Activated CD8-positive, alpha-beta T cell treated with anti-CD3 and anti-CD28 coated beads for 36 hours (primary cell): ENCODE data around the gene BDKRB2. TPM values are rescaled to one million over a fixed set of nuclear protein-coding genes. Genes with fewer than 3 reads are reported as not detected.

Source experiments
- ATAC-seq: fragments of 200-7000 bp; cut with Tn5 transposase; one replicate; pipeline ENCODE4 v1.10.0; 2021; ENCODE audit warnings: mild to moderate bottlenecking, moderate library complexity
- CTCF ChIA-PET: fragments of 350-600 bp; sonication (Branson Sonifier 250); formaldehyde crosslinking; loops from one replicate; lab custom pipeline; 2021; ENCODE audit warnings: antibody characterized with exemption; lab: Charles Lee
- POLR2A ChIA-PET: fragments of 350-600 bp; sonication (Branson Sonifier 250); formaldehyde crosslinking; loops from one replicate; lab custom pipeline; 2021; ENCODE audit warnings: antibody characterized with exemption; lab: Charles Lee
- DNase-seq: peaks from one replicate; pipeline ENCODE4 v3.0.0-alpha.2; 2020
- H3K27ac Mint-ChIP-seq: one replicate; pipeline ENCODE4 v1.8.0; 2021; ENCODE audit warnings: mild to moderate bottlenecking, mixed read lengths
- H3K27me3 Mint-ChIP-seq: one replicate; pipeline ENCODE4 v1.8.0; 2021; ENCODE audit warnings: mixed read lengths
- H3K36me3 Mint-ChIP-seq: one replicate; pipeline ENCODE4 v1.8.0; 2021; ENCODE audit warnings: low read depth, mixed read lengths
- H3K4me1 Mint-ChIP-seq: one replicate; pipeline ENCODE4 v1.8.0; 2021; ENCODE audit warnings: low read depth, mixed read lengths
- H3K4me3 Mint-ChIP-seq: one replicate; pipeline ENCODE4 v1.8.0; 2021; ENCODE audit warnings: mild to moderate bottlenecking, moderate library complexity, mixed read lengths
- H3K9me3 Mint-ChIP-seq: one replicate; pipeline ENCODE4 v1.8.0; 2021; ENCODE audit warnings: mixed read lengths
- intact Hi-C: fragments of 100-400 bp; cut with micrococcal nuclease; formaldehyde crosslinking; loops from one replicate; pipeline ENCODE4 v1.10.0; 2022
- total RNA-seq, 2 experiments: library from RNA; stranded (reverse); gene quantifications; one replicate each; pipeline ENCODE4 v1.2.3, GENCODE V29; 2021
- TF ChIP-seq, protein P1 (sequence below): fragments of 200-600 bp; IDR thresholded peaks from one replicate; pipeline ENCODE4 v1.8.0; 2022; ENCODE audit warnings: antibody characterized with exemption, mild to moderate bottlenecking

BDKRB2 gene
- total RNA-seq, 2 experiments from 2014 or later: not detected

DNA sequence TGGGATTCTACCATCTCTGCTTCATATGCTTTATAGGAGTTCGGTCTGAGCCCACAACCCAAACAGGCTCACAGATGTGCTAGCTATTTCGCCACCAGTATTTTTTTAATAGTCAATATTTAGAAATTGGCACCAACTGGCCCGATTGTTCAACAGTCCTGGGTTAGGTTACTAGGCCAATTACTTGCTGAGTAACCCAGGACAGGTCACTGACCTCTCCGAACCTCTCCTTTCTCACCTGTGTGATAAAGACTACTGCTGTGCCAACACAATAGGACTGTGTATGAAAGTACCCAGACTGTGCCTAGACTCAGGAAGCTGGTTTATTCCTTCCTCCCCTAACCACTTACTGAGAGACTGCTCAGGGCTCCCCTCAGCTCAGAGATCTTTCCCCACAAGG lies 8.3 kb downstream of the BDKRB2 start:
- intact Hi-C loops: no loop called here
- H3K27ac Mint-ChIP-seq: no peak overlapping the region
- TF ChIP-seq, protein P1, sequence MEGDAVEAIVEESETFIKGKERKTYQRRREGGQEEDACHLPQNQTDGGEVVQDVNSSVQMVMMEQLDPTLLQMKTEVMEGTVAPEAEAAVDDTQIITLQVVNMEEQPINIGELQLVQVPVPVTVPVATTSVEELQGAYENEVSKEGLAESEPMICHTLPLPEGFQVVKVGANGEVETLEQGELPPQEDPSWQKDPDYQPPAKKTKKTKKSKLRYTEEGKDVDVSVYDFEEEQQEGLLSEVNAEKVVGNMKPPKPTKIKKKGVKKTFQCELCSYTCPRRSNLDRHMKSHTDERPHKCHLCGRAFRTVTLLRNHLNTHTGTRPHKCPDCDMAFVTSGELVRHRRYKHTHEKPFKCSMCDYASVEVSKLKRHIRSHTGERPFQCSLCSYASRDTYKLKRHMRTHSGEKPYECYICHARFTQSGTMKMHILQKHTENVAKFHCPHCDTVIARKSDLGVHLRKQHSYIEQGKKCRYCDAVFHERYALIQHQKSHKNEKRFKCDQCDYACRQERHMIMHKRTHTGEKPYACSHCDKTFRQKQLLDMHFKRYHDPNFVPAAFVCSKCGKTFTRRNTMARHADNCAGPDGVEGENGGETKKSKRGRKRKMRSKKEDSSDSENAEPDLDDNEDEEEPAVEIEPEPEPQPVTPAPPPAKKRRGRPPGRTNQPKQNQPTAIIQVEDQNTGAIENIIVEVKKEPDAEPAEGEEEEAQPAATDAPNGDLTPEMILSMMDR: no peak
- ChIA-PET CTCF (no interaction called here), POLR2A (interaction anchor here (0.6 kb wide), 1 partner anchor 409 kb away, joined by 3 read pairs; no protein-coding TSS in a partner anchor)
- no peaks in the 10 kb centered on the region for H3K36me3 Mint-ChIP-seq
- DNase-seq: no peak
- no peaks in the 10 kb centered on the region for H3K4me1 Mint-ChIP-seq
- ATAC-seq: no peak
- no peak overlapping the region for H3K4me3 Mint-ChIP-seq
- peaks cover 1% of the 10 kb centered on the region for H3K27me3 Mint-ChIP-seq
- no peaks in the 10 kb centered on the region for H3K9me3 Mint-ChIP-seq

DNA sequence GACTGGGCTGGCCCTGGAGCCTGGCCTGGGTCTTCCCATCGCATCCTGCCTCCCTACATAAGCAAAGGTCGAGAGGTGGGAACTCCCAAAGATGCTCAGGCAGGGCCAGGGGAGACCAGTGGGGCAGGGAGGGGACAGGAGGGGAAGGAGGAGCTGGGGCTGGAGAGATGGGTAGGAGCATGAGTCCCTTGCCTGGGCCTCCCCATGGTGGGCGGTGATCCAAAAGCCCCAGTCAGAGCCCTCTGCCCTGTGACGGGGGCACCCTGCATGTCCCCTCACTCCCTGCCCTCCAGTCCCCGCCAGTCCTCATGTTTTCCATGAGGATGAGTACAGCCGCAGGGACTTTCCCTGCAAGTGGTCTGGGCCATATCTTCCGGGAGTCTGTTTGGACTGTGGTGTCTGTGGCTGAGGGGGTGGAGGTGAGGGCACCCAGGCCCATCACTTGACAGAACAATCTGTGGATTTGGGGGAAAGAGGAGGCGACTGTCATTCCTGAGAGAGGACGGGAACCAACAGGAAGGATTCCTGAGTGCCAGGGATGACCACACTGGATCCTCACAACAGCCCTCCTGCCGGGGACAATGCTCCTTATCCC lies 9.3 kb downstream of the BDKRB2 start:
- ATAC-seq: no peak
- ChIA-PET POLR2A (no interaction called here), CTCF (no interaction called here)
- Mint-ChIP-seq H3K9me3 (no peaks in the 10 kb centered on the region), H3K27me3 (peaks cover 1% of the 10 kb centered on the region), H3K36me3 (no peaks in the 10 kb centered on the region), H3K4me1 (no peaks in the 10 kb centered on the region), H3K27ac (no peak overlapping the region), H3K4me3 (no peak overlapping the region)
- no peak for DNase-seq
- TF ChIP-seq, protein P1: no peak
- intact Hi-C loops: no loop called here

DNA sequence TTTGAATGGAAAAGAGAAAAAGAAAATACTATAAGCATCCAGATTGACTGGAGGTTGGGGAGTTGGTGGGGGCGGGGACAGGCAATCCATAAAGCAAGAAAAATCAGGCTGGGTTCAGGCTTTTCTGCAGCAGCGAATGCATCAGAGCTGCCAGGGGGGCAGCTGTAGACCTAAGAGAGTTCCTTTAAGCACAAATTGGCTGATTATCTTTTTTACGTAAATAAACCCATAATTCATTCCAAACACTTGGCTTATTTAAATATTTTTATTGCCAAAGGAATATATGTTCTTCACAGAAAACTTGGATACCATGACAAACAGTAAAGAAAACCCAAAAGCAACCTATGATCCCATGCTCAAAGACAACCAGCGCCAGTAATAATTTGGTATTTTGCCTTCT lies 10.2 kb downstream of the BDKRB2 start:
- Mint-ChIP-seq H3K27ac (no peak overlapping the region), H3K9me3 (no peaks in the 10 kb centered on the region), H3K4me3 (no peak overlapping the region), H3K27me3 (peaks cover 1% of the 10 kb centered on the region), H3K36me3 (no peaks in the 10 kb centered on the region), H3K4me1 (no peaks in the 10 kb centered on the region)
- no peak for DNase-seq
- ChIA-PET POLR2A (no interaction called here), CTCF (no interaction called here)
- ATAC-seq: no peak
- intact Hi-C loops: no loop called here
- TF ChIP-seq, protein P1: no peak

DNA sequence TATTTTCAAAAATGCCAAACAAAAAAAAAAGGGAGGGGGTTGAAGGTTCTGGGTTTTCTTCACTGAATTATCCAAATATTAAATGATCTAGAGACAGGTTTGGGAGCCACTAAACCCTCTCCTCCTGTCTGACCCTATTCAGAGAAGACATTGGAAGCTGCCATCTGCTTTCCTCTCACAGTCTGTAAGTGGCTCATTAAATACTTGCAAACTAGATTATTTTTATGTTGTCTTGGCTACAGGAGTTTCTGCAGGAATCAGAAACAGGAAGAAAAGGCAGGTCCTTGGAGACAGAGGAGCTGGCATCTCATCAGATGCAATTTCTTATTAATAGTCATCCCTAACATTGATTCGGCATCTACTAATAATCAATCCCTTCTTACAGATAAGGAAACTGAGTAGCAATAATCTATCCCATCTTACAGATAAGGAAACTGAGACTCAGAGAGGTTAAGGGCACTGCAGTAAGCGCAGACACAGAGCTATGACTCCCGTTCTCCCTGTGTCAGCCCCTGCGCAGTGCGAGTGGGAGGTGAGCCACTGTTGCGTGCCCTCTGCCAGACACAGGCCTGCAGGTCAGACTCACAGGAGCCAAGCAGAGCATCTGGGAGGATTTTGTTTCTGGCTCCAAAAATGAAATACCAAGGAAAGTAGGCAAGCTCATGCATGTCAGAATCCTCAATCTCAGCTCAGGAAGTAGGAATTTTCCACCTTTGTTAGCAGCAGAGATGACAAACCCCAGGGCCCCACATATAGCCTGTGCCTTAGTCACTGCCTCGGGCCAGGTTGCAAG lies 11.0 kb downstream of the BDKRB2 start:
- ATAC-seq: no peak
- no peak for DNase-seq
- ChIA-PET POLR2A (no interaction called here), CTCF (interaction anchor here (1.0 kb wide), 1 partner anchor 115 kb away, joined by 5 read pairs; no protein-coding TSS in a partner anchor)
- Mint-ChIP-seq H3K27me3 (peaks cover 3% of the 10 kb centered on the region), H3K4me3 (no peak overlapping the region), H3K36me3 (no peaks in the 10 kb centered on the region), H3K4me1 (no peaks in the 10 kb centered on the region), H3K9me3 (no peaks in the 10 kb centered on the region), H3K27ac (no peak overlapping the region)
- TF ChIP-seq, protein P1: no peak
- intact Hi-C loops: no loop called here

DNA sequence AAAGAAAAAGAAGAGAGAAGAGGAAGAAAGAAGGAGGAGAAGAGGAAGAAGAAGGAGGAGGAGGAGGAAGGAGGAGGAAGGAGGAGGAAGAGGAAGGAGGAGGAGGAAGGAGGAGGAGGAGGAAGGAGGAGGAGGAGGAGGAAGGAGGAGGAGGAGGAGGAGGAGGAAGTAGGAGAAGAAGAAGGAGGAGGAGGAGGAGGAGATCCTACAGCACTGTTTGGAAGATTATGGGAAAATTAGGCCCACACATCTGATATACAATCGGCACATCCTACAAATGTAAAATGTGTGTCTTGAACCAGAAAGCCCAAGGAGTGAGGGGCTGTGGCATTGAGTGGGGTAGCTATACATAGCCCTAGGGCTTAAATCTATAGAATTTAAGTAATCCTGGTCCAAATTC lies 12.0 kb downstream of the BDKRB2 start:
- TF ChIP-seq, protein P1: no peak
- Mint-ChIP-seq H3K27me3 (peaks cover 10% of the 10 kb centered on the region), H3K27ac (no peak overlapping the region), H3K9me3 (no peaks in the 10 kb centered on the region), H3K36me3 (no peaks in the 10 kb centered on the region), H3K4me1 (no peaks in the 10 kb centered on the region), H3K4me3 (no peak overlapping the region)
- no peak for ATAC-seq
- ChIA-PET POLR2A (no interaction called here), CTCF (no interaction called here)
- no peak for DNase-seq
- intact Hi-C loops: no loop called here
